Activated CD8-positive, alpha-beta T cell treated with anti-CD3 and anti-CD28 coated beads for 36 hours (primary cell): ENCODE results near the gene ELP2. TPM values are rescaled to one million over a fixed set of nuclear protein-coding genes. Genes with fewer than 3 reads are reported as not detected.

Source experiments
- ATAC-seq: fragments of 200-7000 bp; cut with Tn5 transposase; one replicate; pipeline ENCODE4 v1.10.0; 2021; ENCODE audit warnings: mild to moderate bottlenecking, moderate library complexity
- CTCF ChIA-PET: fragments of 350-600 bp; sonication (Branson Sonifier 250); formaldehyde crosslinking; loops from one replicate; lab custom pipeline; 2021; ENCODE audit warnings: antibody characterized with exemption; lab: Charles Lee
- POLR2A ChIA-PET: fragments of 350-600 bp; sonication (Branson Sonifier 250); formaldehyde crosslinking; loops from one replicate; lab custom pipeline; 2021; ENCODE audit warnings: antibody characterized with exemption; lab: Charles Lee
- DNase-seq: peaks from one replicate; pipeline ENCODE4 v3.0.0-alpha.2; 2020
- H3K27ac Mint-ChIP-seq: one replicate; pipeline ENCODE4 v1.8.0; 2021; ENCODE audit warnings: mild to moderate bottlenecking, mixed read lengths
- H3K27me3 Mint-ChIP-seq: one replicate; pipeline ENCODE4 v1.8.0; 2021; ENCODE audit warnings: mixed read lengths
- H3K36me3 Mint-ChIP-seq: one replicate; pipeline ENCODE4 v1.8.0; 2021; ENCODE audit warnings: low read depth, mixed read lengths
- H3K4me1 Mint-ChIP-seq: one replicate; pipeline ENCODE4 v1.8.0; 2021; ENCODE audit warnings: low read depth, mixed read lengths
- H3K4me3 Mint-ChIP-seq: one replicate; pipeline ENCODE4 v1.8.0; 2021; ENCODE audit warnings: mild to moderate bottlenecking, moderate library complexity, mixed read lengths
- H3K9me3 Mint-ChIP-seq: one replicate; pipeline ENCODE4 v1.8.0; 2021; ENCODE audit warnings: mixed read lengths
- CTCF ChIP-seq: fragments of 200-600 bp; IDR thresholded peaks from one replicate; pipeline ENCODE4 v1.8.0; 2022; ENCODE audit warnings: antibody characterized with exemption, mild to moderate bottlenecking
- intact Hi-C: fragments of 100-400 bp; cut with micrococcal nuclease; formaldehyde crosslinking; loops from one replicate; pipeline ENCODE4 v1.10.0; 2022
- total RNA-seq, 2 experiments: library from RNA; stranded (reverse); gene quantifications; one replicate each; pipeline ENCODE4 v1.2.3, GENCODE V29; 2021

Gene ELP2
- total RNA-seq, 2 experiments from 2014 or later: 98.8 to 105 TPM

GRCh38 chr18:36196238-36196995, 66.7 kb downstream of the ELP2 start:
- ChIA-PET POLR2A (interaction anchor here (0.5 kb wide), 1 partner anchor 51 kb away, joined by 3 read pairs; no protein-coding TSS in a partner anchor), CTCF (no interaction called here)
- no peak for ATAC-seq
- intact Hi-C loops: no loop called here
- Mint-ChIP-seq H3K36me3 (no peaks in the 10 kb centered on the region), H3K4me3 (no peak overlapping the region), H3K4me1 (no peaks in the 10 kb centered on the region), H3K27me3 (peaks cover 5% of the 10 kb centered on the region), H3K9me3 (no peaks in the 10 kb centered on the region), H3K27ac (no peak overlapping the region)
- no peak for TF ChIP-seq CTCF
- DNase-seq: no peak

GRCh38 chr18:36197511-36198166, 67.9 kb downstream of the ELP2 start:
- CTCF ChIA-PET: no interaction called here
- DNase-seq: no peak
- H3K27me3 Mint-ChIP-seq: peaks cover 2% of the 10 kb centered on the region
- ATAC-seq: no peak
- no peaks in the 10 kb centered on the region for H3K9me3 Mint-ChIP-seq
- POLR2A ChIA-PET: no interaction called here
- no peak for TF ChIP-seq CTCF
- intact Hi-C loops: no loop called here
- H3K27ac Mint-ChIP-seq: no peak overlapping the region
- no peak overlapping the region for H3K4me3 Mint-ChIP-seq
- H3K36me3 Mint-ChIP-seq: no peaks in the 10 kb centered on the region
- no peaks in the 10 kb centered on the region for H3K4me1 Mint-ChIP-seq

- intact Hi-C loops: no loop called here
- no peak for DNase-seq
These were observed 70.1 kb downstream of the ELP2 start for GRCh38 chr18:36199691-36200295.

GRCh38 chr18:36200354-36200771, 70.7 kb downstream of the ELP2 start:
- Mint-ChIP-seq H3K27me3 (peaks cover 1% of the 10 kb centered on the region), H3K27ac (no peak overlapping the region), H3K4me1 (no peaks in the 10 kb centered on the region), H3K9me3 (no peaks in the 10 kb centered on the region), H3K4me3 (no peak overlapping the region), H3K36me3 (no peaks in the 10 kb centered on the region)
- ChIA-PET POLR2A (no interaction called here), CTCF (no interaction called here)
- TF ChIP-seq CTCF: no peak
- ATAC-seq (no peak), DNase-seq (no peak)
- intact Hi-C loops: no loop called here

More at GRCh38 chr18:36199691-36200295, 70.1 kb downstream of the ELP2 start:
- CTCF ChIA-PET: no interaction called here
- ATAC-seq: no peak
- H3K4me3 Mint-ChIP-seq: no peak overlapping the region
- peaks cover 2% of the 10 kb centered on the region for H3K27me3 Mint-ChIP-seq
- no peak for TF ChIP-seq CTCF
- no peaks in the 10 kb centered on the region for H3K36me3 Mint-ChIP-seq
- POLR2A ChIA-PET: no interaction called here
- no peaks in the 10 kb centered on the region for H3K4me1 Mint-ChIP-seq
- no peak overlapping the region for H3K27ac Mint-ChIP-seq
- H3K9me3 Mint-ChIP-seq: no peaks in the 10 kb centered on the region

- DNase-seq (no peak), ATAC-seq (no peak)
- TF ChIP-seq CTCF: no peak
- Mint-ChIP-seq H3K27me3 (no peaks in the 10 kb centered on the region), H3K36me3 (no peaks in the 10 kb centered on the region), H3K4me3 (no peak overlapping the region), H3K27ac (no peak overlapping the region), H3K4me1 (no peaks in the 10 kb centered on the region), H3K9me3 (no peaks in the 10 kb centered on the region)
- intact Hi-C loops: no loop called here
- CTCF ChIA-PET: no interaction called here
- POLR2A ChIA-PET: no interaction called here
These were observed 72.1 kb downstream of the ELP2 start for GRCh38 chr18:36201765-36202164.
